ENCODE results near the gene FPR1. TPM values are rescaled to one million over a fixed set of nuclear protein-coding genes. Genes with fewer than 3 reads are reported as not detected.

The FPR1 gene
- total and polyA plus RNA-seq, 5 experiments from 2014 or later, result 0.11 to 0.49 TPM; not detected in 3

DNA sequence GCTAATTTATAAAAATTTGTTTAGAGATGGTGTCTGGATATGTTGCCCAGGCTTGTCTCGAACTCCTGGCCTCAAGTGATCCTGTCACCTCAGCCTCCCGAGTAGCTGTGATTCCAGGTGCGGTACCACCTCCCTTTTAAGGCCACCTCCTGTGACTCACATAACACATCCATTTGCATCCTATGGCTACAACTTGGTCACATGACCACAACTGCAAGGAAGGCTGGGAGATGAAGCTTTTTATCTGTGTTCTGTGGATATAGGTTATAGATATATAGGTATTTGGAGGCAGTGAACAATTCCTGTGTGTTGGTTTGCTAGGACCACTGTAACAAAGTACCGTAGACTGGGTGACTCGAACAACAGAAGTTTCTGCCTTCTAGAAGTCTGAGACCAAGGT is 52.5 kb downstream of the FPR1 start:
- no peak overlapping the region for H3K4me3 Mint-ChIP-seq
- H3K36me3 Mint-ChIP-seq, result no peaks in the 10 kb centered on the region

DNA sequence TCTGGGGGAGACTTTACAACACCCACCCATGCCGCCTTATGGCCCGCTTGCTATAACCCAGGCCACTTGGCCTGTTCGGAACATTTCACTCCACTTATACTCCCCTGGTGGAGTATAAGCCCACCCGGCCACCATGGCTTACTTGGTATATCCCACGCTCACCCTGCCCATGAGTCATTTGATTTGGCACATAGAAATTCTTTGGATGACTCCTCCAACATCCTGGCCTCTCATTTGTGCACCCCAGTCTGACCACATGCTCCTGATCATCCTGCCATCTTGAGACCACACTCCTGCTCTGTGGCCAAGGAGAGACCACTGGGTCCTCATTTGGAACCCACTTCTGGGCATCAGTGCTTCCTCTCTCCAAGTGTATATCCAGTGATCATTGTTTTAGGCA is 53.4 kb downstream of the FPR1 start:
- POLR2A ChIA-PET, result interaction anchor here (0.6 kb wide), 1 partner anchor 11 kb away, joined by 5 read pairs; no protein-coding TSS in a partner anchor

More for the DNA sequence above, 52.5 kb downstream of the FPR1 start:
- POLR2A ChIA-PET, result no interaction called here
- H3K27ac Mint-ChIP-seq, result no peak overlapping the region
- ATAC-seq, result no peak
- H3K27me3 Mint-ChIP-seq, result peaks cover 0 to 6% (median 0%) of the 10 kb centered on the region in 5 donors
- H3K4me1 Mint-ChIP-seq, result peaks cover 8 to 18% (median 16%) of the 10 kb centered on the region in 4 donors
- DNase-seq, result no peak
- peaks cover 0 to 4% (median 0%) of the 10 kb centered on the region in 9 donors for H3K9me3 Mint-ChIP-seq

DNA sequence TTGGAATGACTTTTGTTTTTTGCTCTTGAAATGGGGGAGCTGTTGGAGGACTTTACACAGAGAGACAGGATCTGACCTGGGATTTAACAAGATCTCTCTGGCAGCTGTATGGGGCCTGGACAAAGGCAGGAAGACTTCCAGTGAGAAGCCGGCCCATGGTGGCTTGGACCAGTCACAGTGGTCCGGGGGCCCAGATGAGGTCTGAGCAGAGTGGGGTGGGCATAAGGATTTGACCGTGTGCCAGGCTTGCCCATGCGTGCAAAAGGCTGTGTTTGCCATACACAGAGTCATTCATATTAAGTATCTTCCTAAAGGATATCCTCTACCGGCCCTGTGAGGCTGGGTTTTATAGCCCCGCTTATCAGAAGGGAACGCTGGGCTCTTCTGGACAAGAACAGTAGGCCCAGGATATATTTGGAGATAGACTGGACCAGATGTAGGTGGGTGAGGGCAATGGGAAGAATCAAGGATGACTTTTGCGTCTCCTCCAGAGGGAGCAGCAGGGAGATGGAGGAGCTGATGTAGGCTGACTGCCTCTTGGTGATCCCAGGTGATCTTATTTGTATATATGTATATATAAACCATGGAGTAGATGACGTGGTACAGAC is 54.4 kb downstream of the FPR1 start:
- ATAC-seq (no peak), DNase-seq (no peak)
- Mint-ChIP-seq H3K27ac (peak overlapping the region in 1 of 10 donors; percentile 57), H3K36me3 (no peaks in the 10 kb centered on the region), H3K4me3 (no peak overlapping the region), H3K4me1 (peaks cover under 1 to 5% (median 1%) of the 10 kb centered on the region in 4 donors), H3K27me3 (no peaks in the 10 kb centered on the region), H3K9me3 (peaks cover 0 to 2% (median 0%) of the 10 kb centered on the region in 9 donors)
- POLR2A ChIA-PET, result no interaction called here

More for the DNA sequence above, 53.4 kb downstream of the FPR1 start:
- DNase-seq, result no peak
- peaks cover 0 to 6% (median 0%) of the 10 kb centered on the region in 5 donors for H3K27me3 Mint-ChIP-seq
- no peak overlapping the region for H3K4me3 Mint-ChIP-seq
- H3K4me1 Mint-ChIP-seq, result peaks cover 8 to 14% (median 11%) of the 10 kb centered on the region in 4 donors
- H3K27ac Mint-ChIP-seq, result no peak overlapping the region
- H3K36me3 Mint-ChIP-seq, result no peaks in the 10 kb centered on the region
- no peak for ATAC-seq
- H3K9me3 Mint-ChIP-seq, result peaks cover 0 to 2% (median 0%) of the 10 kb centered on the region in 9 donors

DNA sequence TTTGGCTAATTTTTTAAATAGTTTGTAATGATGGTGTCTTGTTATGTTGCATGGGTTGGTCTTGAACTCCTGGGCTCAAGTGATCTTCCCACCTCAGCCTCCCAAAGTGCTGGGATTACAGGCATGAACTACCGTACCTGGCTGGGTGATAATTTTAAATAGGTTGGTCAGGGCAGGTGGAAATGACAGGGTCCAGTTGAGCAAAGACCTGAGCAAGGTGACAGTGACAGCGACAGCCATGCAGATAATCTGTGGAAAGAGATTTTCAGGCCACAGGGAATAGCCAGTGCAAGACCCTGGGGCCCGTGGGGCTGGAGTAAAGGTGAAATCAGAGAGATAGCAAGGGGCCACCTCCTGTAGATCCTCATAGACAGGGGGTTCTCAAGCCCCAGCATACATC is 55.1 kb downstream of the FPR1 start:
- Mint-ChIP-seq H3K27me3 (peaks cover 0 to 2% (median 0%) of the 10 kb centered on the region in 5 donors), H3K4me1 (peaks cover 0 to 6% (median 4%) of the 10 kb centered on the region in 4 donors), H3K36me3 (no peaks in the 10 kb centered on the region), H3K4me3 (no peak overlapping the region), H3K27ac (no peak overlapping the region), H3K9me3 (peaks cover 0 to 2% (median 0%) of the 10 kb centered on the region in 9 donors)
- ATAC-seq (no peak), DNase-seq (no peak)
- POLR2A ChIA-PET, result no interaction called here

Other genes with a start within 250 kb of the FPR1 start
- under 1 TPM in 1 of 2 experiments, not detected in 1; 0.26 TPM for gene SIGLEC6, start 220.2 kb downstream of the FPR1 start, total RNA-seq
- gene SIGLEC6, start 220.2 kb downstream of the FPR1 start, polyA plus RNA-seq, result not detected
- 10 to 100 TPM; 17.0 to 21.0 TPM for gene ZNF175, start 180.6 kb downstream of the FPR1 start, total RNA-seq
- gene ZNF175, start 180.6 kb downstream of the FPR1 start, polyA plus RNA-seq, result 1 to 10 TPM; 1.9 to 3.7 (median 2.8) TPM
- gene SIGLEC5, start 121.5 kb downstream of the FPR1 start, total RNA-seq, result not detected
- not detected for gene SIGLEC5, start 121.5 kb downstream of the FPR1 start, polyA plus RNA-seq
- under 1 TPM; 0.33 to 0.83 TPM for gene SIGLEC14, start 105.1 kb downstream of the FPR1 start, total RNA-seq
- gene SIGLEC14, start 105.1 kb downstream of the FPR1 start, polyA plus RNA-seq, result under 1 TPM in 1 of 3 donors, not detected in 2; 0.07 TPM
- 10 to 100 TPM; 11.9 to 12.3 TPM for gene SPACA6, start 58.5 kb downstream of the FPR1 start, total RNA-seq
- 1 to 10 TPM; 2.0 to 4.0 (median 3.5) TPM for gene SPACA6, start 58.5 kb downstream of the FPR1 start, polyA plus RNA-seq
- gene HAS1, start 27.9 kb downstream of the FPR1 start, total RNA-seq, result not detected
- under 1 TPM in 1 of 3 donors, not detected in 2; 0.09 TPM for gene HAS1, start 27.9 kb downstream of the FPR1 start, polyA plus RNA-seq
- not detected for gene FPR2, start 9.3 kb upstream of the FPR1 start, total RNA-seq
- gene FPR2, start 9.3 kb upstream of the FPR1 start, polyA plus RNA-seq, result not detected
- 1 to 10 TPM; 1.3 to 1.4 TPM for gene FPR3, start 43.3 kb upstream of the FPR1 start, total RNA-seq
- gene FPR3, start 43.3 kb upstream of the FPR1 start, polyA plus RNA-seq, result not detected
- 10 to 100 TPM; 31.7 to 34.0 TPM for gene ZNF577, start 136.1 kb upstream of the FPR1 start, total RNA-seq
- 1 to 10 TPM in 2 of 3 donors, under 1 TPM in 1; 0.83 to 3.6 (median 2.7) TPM for gene ZNF577, start 136.1 kb upstream of the FPR1 start, polyA plus RNA-seq
- gene ZNF649, start 153.1 kb upstream of the FPR1 start, total RNA-seq, result 10 to 100 TPM; 39.1 to 40.5 TPM
- gene ZNF649, start 153.1 kb upstream of the FPR1 start, polyA plus RNA-seq, result 1 to 10 TPM; 5.1 to 7.0 (median 6.0) TPM
- gene ZNF613, start 175.6 kb upstream of the FPR1 start, total RNA-seq, result 1 to 10 TPM; 6.2 to 8.0 TPM
- gene ZNF613, start 175.6 kb upstream of the FPR1 start, polyA plus RNA-seq, result 1 to 10 TPM; 2.3 to 4.5 (median 2.7) TPM
- 10 to 100 TPM; 39.4 to 45.4 TPM for gene ZNF350, start 235.0 kb upstream of the FPR1 start, total RNA-seq
- gene ZNF350, start 235.0 kb upstream of the FPR1 start, polyA plus RNA-seq, result 10 to 100 TPM; 13.2 to 17.0 (median 14.3) TPM

Measured in naive thymus-derived CD8-positive, alpha-beta T cell (primary cell).